ENCODE results near the gene PACRG. TPM values are rescaled to one million over a fixed set of nuclear protein-coding genes. Genes with fewer than 3 reads are reported as not detected.

PACRG gene
- polyA plus RNA-seq, 1 donor from 2014 or later = 16.6 TPM

- H3K27ac ChIP-seq (ENCODE audit: low read length) = peak overlapping the region; percentile 82
- H3K9me3 ChIP-seq (ENCODE audit: low read length) = no peaks in the 10 kb centered on the region
- no peaks in the 10 kb centered on the region for H3K79me2 ChIP-seq (replicated peaks; ENCODE audit: insufficient read depth, low read length)
- H3K4me3 ChIP-seq (ENCODE audit: low read length) = peak overlapping the region; percentile 83
- H2AFZ ChIP-seq (ENCODE audit: low read depth, low read length) = peak overlapping the region; percentile 70
- TF ChIP-seq TAF1 (IDR thresholded peaks at IDR 0.05; ENCODE audit: low read depth) = no peak
- TF ChIP-seq EP300 (conservative IDR thresholded peaks at IDR 0.05; ENCODE audit: poor library complexity, severe bottlenecking) = no peak
- no peak for TF ChIP-seq RAD21 (conservative IDR thresholded peaks at IDR 0.05)
- peak; percentile 46 for TF ChIP-seq REST (IDR thresholded peaks at IDR 0.05; ENCODE audit: borderline replicate concordance)
- peak; percentile 8 for TF ChIP-seq SMC3 (conservative IDR thresholded peaks at IDR 0.05; ENCODE audit: poor library complexity)
- H4K20me1 ChIP-seq (ENCODE audit: insufficient read depth) = no peaks in the 10 kb centered on the region
- no peaks in the 10 kb centered on the region for H3K9me2 ChIP-seq (ENCODE audit: insufficient read depth, low read length)
- no peaks in the 10 kb centered on the region for H3K27me3 ChIP-seq (ENCODE audit: insufficient read depth, low read depth, low read length)
- H3K9ac ChIP-seq (ENCODE audit: low read length) = peak overlapping the region; percentile 82
- peak overlapping the region; percentile 62 for H3K4me2 ChIP-seq (ENCODE audit: low read length)
- H3K36me3 ChIP-seq (ENCODE audit: insufficient read depth, low read length) = no peaks in the 10 kb centered on the region
- H3F3A ChIP-seq (ENCODE audit: insufficient read depth, low read length, poor library complexity, severe bottlenecking) = no peaks in the 10 kb centered on the region
Measured at GRCh38 chr6:162728197-162728596, 423 bp downstream of the PACRG start.

GRCh38 chr6:162728706-162729105 lies 932 bp downstream of the PACRG start:
- no peaks in the 10 kb centered on the region for H3K9me2 ChIP-seq (ENCODE audit: insufficient read depth, low read length)
- TF ChIP-seq TAF1 (IDR thresholded peaks at IDR 0.05; ENCODE audit: low read depth) (no peak), RAD21 (conservative IDR thresholded peaks at IDR 0.05) (no peak), MXI1 (conservative IDR thresholded peaks at IDR 0.05; ENCODE audit: poor library complexity, severe bottlenecking) (no peak), POLR2AphosphoS5 (IDR thresholded peaks at IDR 0.05) (no peak), SMC3 (conservative IDR thresholded peaks at IDR 0.05; ENCODE audit: poor library complexity) (no peak), EZH2 (IDR thresholded peaks at IDR 0.05; ENCODE audit: borderline replicate concordance, insufficient read depth, low read length, poor library complexity, severe bottlenecking) (no peak)
- H4K20me1 ChIP-seq (ENCODE audit: insufficient read depth) = no peaks in the 10 kb centered on the region
- H3F3A ChIP-seq (ENCODE audit: insufficient read depth, low read length, poor library complexity, severe bottlenecking) = no peaks in the 10 kb centered on the region
- peak overlapping the region; percentile 83 for H3K4me3 ChIP-seq (ENCODE audit: low read length)
- H3K27ac ChIP-seq (ENCODE audit: low read length) = peak overlapping the region; percentile 82
- H3K36me3 ChIP-seq (ENCODE audit: insufficient read depth, low read length) = no peaks in the 10 kb centered on the region
- H2AFZ ChIP-seq (ENCODE audit: low read depth, low read length) = peak overlapping the region; percentile 70
- peak overlapping the region; percentile 62 for H3K4me2 ChIP-seq (ENCODE audit: low read length)
- H3K79me2 ChIP-seq (replicated peaks; ENCODE audit: insufficient read depth, low read length) = no peaks in the 10 kb centered on the region
- no peaks in the 10 kb centered on the region for H3K27me3 ChIP-seq (ENCODE audit: insufficient read depth, low read depth, low read length)
- peak overlapping the region; percentile 82 for H3K9ac ChIP-seq (ENCODE audit: low read length)
- H3K9me3 ChIP-seq (ENCODE audit: low read length) = no peaks in the 10 kb centered on the region

- no peaks in the 10 kb centered on the region for H3K9me2 ChIP-seq (ENCODE audit: insufficient read depth, low read length)
- H3K4me2 ChIP-seq (ENCODE audit: low read length) = no peak overlapping the region
- no peaks in the 10 kb centered on the region for H3K36me3 ChIP-seq (ENCODE audit: insufficient read depth, low read length)
- H3K9ac ChIP-seq (ENCODE audit: low read length) = no peak overlapping the region
- H3F3A ChIP-seq (ENCODE audit: insufficient read depth, low read length, poor library complexity, severe bottlenecking) = no peaks in the 10 kb centered on the region
- H3K27me3 ChIP-seq (ENCODE audit: insufficient read depth, low read depth, low read length) = no peaks in the 10 kb centered on the region
- H3K4me3 ChIP-seq (ENCODE audit: low read length) = no peak overlapping the region
- H3K79me2 ChIP-seq (replicated peaks; ENCODE audit: insufficient read depth, low read length) = no peaks in the 10 kb centered on the region
- H2AFZ ChIP-seq (ENCODE audit: low read depth, low read length) = no peak overlapping the region
- H3K9me3 ChIP-seq (ENCODE audit: low read length) = no peaks in the 10 kb centered on the region
- no peaks in the 10 kb centered on the region for H4K20me1 ChIP-seq (ENCODE audit: insufficient read depth)
- TF ChIP-seq EP300 (conservative IDR thresholded peaks at IDR 0.05; ENCODE audit: poor library complexity, severe bottlenecking) (no peak), CTCF (IDR thresholded peaks at IDR 0.05; ENCODE audit: poor library complexity, severe bottlenecking) (no peak), MXI1 (conservative IDR thresholded peaks at IDR 0.05; ENCODE audit: poor library complexity, severe bottlenecking) (no peak), RAD21 (conservative IDR thresholded peaks at IDR 0.05) (no peak), EZH2 (IDR thresholded peaks at IDR 0.05; ENCODE audit: borderline replicate concordance, insufficient read depth, low read length, poor library complexity, severe bottlenecking) (no peak), SMC3 (conservative IDR thresholded peaks at IDR 0.05; ENCODE audit: poor library complexity) (no peak), TAF1 (IDR thresholded peaks at IDR 0.05; ENCODE audit: low read depth) (no peak), REST (IDR thresholded peaks at IDR 0.05; ENCODE audit: borderline replicate concordance) (no peak), POLR2AphosphoS5 (IDR thresholded peaks at IDR 0.05) (no peak)
- no peak overlapping the region for H3K27ac ChIP-seq (ENCODE audit: low read length)
Measured at GRCh38 chr6:162730502-162730901, 2.7 kb downstream of the PACRG start.

All from neural cell (in vitro differentiated cells).